GM21390 (cell line): ENCODE results near the gene KIF15.

Source experiments
- ATAC-seq: cut with Tn5 transposase; IDR thresholded peaks from one replicate; pipeline ENCODE4 v1.9.1; 2021; ENCODE audit not compliant: unreplicated experiment

The KIF15 gene, protein sequence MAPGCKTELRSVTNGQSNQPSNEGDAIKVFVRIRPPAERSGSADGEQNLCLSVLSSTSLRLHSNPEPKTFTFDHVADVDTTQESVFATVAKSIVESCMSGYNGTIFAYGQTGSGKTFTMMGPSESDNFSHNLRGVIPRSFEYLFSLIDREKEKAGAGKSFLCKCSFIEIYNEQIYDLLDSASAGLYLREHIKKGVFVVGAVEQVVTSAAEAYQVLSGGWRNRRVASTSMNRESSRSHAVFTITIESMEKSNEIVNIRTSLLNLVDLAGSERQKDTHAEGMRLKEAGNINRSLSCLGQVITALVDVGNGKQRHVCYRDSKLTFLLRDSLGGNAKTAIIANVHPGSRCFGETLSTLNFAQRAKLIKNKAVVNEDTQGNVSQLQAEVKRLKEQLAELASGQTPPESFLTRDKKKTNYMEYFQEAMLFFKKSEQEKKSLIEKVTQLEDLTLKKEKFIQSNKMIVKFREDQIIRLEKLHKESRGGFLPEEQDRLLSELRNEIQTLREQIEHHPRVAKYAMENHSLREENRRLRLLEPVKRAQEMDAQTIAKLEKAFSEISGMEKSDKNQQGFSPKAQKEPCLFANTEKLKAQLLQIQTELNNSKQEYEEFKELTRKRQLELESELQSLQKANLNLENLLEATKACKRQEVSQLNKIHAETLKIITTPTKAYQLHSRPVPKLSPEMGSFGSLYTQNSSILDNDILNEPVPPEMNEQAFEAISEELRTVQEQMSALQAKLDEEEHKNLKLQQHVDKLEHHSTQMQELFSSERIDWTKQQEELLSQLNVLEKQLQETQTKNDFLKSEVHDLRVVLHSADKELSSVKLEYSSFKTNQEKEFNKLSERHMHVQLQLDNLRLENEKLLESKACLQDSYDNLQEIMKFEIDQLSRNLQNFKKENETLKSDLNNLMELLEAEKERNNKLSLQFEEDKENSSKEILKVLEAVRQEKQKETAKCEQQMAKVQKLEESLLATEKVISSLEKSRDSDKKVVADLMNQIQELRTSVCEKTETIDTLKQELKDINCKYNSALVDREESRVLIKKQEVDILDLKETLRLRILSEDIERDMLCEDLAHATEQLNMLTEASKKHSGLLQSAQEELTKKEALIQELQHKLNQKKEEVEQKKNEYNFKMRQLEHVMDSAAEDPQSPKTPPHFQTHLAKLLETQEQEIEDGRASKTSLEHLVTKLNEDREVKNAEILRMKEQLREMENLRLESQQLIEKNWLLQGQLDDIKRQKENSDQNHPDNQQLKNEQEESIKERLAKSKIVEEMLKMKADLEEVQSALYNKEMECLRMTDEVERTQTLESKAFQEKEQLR (N-terminal part only)

DNA sequence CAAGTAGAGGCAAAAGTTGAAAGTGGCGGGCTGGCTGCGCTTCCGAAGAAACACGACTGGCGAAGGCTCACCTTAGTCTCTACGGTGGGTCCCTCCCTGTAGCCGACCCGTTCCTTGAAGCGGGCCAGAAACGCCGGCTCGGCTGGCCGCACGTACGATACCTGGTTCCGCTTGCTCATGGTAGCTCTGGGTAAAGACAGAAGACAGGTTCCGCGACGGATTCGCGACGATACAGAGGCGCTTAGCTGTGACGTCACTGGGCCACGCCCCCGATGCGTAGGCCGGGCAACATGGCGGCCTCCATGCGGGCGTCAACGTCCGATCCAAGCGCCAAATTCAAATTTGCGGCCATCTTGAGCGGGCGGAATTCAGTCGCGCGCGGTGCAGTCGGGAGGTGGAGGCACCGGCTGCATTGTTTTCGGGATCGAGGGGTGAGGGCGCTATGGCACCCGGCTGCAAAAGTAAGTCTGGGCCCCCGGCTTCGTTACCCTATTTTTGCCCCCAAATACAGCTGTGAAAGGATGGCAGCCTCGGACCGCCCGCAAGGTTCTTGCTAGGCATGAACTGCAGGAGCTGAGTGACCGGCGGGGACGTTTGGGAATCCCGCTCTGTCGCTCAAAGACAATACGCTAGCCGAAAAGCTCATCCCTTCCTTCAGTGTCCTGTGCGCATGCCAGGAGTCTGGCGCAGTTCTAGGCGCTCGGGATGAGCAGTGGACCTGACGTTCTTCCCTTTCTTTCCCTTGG is at the start of gene KIF15, which contains the start of gene KIAA1143:
KIF15 (plus strand) TSS at position 371 of the 746 bp plus-strand sequence; CDS start at position 443, 72 bp downstream.
KIAA1143 (minus strand) TSS at position 196 of the 746 bp plus-strand sequence; CDS start at position 179, 17 bp downstream.
- ATAC-seq = peak; percentile 90

DNA sequence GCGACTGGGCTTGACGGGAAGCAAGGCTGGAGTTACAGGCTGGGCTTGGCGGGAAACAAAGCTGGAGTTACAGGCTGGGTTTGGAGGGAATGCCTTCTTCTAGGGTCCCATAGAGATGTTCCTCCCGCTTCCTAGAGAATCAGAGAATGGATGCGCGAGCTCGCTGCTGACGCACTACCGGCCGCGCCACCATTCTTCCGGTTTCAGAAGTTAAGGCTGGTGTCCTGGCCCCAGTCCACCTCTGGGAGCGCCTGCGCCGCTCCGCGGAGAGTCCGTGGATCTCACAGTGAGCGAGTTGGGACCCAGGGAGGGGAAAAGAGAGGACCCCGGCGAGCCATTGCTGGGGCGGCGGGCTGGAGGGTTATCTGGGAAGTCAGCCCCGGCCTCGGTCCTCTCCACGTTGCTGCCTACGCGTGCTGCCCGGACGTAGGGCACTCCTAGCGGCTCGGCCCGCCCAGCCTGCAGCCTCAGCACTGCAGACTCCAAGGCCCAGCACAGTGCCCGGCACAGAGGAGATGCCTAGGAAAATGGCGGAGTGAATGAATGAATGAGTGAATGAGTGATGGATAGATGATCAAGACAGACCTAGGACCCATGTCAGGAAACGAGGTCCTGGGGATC is 49.0 kb upstream of the KIF15 start, which contains the start of gene ZNF502:
ZNF502 (plus strand) TSS at position 206 of the 621 bp plus-strand sequence. CDS start 7,602 bp downstream, outside the sequence.
- ATAC-seq = no peak

DNA sequence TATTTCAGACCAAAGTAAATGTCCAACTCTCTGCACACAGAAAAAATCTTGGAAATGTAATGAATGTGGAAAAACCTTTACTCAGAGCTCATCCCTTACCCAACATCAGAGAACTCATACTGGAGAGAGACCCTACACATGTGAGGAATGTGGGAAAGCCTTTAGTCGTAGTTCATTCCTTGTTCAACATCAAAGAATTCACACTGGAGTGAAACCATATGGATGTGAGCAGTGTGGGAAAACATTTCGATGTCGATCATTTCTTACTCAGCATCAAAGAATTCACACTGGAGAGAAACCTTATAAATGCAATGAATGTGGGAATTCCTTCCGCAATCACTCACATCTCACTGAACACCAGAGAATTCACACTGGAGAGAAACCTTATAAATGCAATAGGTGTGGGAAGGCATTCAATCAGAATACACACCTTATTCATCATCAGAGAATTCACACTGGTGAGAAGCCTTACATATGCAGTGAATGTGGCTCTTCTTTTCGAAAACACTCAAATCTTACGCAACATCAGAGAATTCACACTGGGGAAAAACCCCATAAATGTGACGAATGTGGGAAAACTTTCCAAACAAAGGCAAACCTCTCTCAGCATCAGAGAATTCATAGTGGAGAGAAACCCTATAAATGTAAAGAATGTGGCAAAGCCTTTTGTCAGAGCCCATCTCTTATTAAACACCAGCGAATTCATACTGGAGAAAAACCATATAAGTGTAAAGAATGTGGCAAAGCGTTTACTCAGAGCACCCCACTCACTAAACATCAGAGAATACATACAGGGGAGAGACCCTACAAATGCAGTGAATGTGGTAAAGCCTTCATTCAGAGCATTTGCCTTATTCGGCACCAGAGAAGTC is 40.1 kb upstream of the KIF15 start:
- ATAC-seq = no peak

DNA sequence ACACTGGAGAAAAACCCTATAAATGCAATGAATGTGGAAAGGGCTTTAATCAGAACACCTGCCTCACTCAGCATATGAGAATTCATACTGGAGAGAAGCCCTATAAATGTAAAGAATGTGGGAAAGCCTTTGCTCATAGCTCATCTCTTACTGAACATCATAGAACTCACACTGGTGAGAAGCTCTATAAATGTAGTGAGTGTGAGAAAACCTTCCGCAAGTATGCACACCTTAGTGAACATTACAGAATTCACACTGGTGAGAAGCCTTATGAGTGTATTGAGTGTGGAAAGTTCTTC is 39.5 kb upstream of the KIF15 start:
- no peak for ATAC-seq

DNA sequence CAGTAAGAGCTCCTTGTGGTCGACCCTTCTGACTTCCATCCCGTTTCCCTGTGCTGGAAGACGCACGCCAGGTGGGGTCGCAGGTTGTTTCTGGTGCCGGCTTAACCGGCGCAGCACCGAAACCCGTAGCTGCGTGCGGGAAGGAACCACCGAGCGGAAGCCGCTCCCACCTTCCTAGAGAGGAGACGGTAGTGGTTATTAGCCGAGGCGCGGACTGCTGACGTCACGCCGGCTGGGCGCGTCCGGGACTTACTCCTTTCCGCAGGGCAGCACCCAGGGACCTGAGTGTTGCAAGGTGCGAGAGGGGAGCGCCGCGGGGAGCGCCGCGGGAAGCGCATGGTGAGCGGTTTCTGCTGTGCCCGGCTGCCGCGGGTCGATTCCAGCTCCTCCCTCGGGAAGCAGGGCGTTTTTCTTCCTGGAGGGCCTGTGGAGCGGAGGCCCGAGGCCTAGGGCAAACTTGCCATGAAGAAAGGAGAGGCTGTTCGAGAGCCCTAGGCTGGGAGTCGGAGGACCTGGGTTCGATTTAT is 32.1 kb upstream of the KIF15 start, which contains the start of gene ZNF501:
ZNF501 (plus strand) TSS at position 252 of the 527 bp plus-strand sequence. CDS start 4,787 bp downstream, outside the sequence.
- ATAC-seq = peak; percentile 81

DNA sequence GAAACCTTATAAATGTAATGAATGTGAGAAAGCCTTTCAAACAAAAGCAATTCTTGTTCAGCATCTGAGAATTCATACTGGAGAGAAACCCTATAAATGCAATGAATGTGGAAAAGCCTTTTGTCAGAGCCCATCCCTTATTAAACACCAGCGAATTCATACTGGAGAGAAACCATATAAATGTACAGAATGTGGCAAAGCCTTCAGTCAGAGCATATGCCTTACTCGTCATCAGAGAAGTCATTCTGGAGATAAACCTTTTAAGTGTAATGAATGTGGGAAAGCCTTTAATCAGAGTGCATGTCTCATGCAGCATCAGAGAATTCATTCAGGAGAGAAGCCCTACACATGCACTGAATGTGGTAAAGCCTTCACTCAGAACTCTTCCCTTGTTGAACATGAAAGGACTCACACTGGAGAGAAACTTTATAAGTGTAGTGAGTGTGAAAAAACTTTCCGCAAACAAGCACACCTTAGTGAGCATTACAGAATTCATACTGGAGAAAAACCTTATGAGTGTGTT is 26.9 kb upstream of the KIF15 start:
- no peak for ATAC-seq

DNA sequence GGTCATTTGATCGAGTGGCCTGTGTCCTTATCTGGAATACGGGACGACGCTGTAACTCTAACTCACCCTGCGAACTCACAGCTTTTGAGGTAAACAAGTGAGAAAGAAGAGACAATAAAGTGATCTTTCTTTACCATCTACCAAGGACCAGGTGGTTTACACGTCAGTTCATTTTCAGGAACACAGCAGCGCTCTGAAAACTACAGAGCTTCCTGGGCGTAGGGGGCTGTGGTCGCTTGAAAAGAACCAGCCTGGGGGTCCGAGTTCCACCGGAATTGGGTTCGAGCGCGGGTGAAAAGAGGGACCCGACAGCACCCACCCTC is 532 bp upstream of the KIF15 start:
- ATAC-seq = no peak

DNA sequence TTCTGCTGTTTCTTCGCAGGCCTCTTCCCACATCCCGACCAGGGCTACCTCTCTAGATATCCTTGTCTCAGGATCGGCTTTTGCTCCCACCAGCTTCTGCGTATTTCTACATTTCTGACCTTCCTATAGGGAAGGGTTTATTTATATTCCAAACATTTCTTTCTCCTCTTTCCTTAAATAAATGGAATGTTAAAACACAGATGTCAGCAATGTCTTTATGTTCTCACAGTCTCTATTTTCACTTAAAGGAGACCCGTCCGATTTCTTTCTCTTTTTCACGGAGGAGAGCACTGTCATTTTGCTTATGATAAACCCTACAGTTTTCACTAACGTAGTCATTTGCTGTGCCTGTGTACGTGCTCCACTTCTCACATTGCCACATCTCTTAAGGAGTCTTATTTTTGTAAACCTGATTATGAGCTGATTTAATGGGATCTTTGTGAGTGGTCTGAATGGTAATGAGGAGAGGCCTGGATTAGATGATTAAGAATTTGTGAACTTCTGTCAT is 630 bp downstream of the KIF15 start:
- no peak for ATAC-seq

DNA sequence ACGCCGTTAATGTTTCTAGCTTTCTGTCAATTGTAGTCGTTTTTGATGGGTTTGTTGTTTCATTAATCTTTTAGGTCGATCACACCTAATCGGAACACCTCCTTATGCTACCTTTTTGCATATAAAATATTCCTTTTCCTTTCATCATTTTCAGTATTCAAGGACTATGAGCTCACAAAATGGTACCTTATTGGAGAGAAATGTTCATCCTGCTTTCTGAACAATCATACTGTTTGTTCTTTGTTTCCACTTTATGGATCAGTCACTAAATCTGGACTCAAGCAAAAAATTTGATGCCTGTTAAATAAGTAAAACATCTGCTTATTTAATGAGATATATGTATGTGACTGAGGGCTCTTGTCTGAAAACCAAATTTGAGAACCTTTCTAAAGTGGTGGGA is 1.1 kb downstream of the KIF15 start:
- ATAC-seq = no peak

DNA sequence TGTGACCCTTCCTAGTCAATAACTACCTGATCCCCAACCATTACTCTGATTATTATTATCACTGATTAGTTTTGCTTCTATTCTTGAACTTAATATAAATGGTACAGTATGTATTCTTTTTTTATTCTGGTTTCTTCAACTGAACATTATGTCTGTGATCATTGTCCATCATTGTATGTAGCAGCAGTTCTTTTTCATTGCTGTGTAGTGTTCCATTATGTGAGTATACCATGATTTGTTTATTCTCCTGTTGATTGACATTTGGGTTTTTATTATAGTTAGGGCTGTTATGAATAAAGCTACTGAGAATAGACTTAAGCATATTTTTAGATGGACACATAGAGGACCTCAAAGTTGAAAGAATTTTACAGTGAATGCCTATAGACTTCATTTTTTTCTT is 2.7 kb downstream of the KIF15 start:
- ATAC-seq = no peak

DNA sequence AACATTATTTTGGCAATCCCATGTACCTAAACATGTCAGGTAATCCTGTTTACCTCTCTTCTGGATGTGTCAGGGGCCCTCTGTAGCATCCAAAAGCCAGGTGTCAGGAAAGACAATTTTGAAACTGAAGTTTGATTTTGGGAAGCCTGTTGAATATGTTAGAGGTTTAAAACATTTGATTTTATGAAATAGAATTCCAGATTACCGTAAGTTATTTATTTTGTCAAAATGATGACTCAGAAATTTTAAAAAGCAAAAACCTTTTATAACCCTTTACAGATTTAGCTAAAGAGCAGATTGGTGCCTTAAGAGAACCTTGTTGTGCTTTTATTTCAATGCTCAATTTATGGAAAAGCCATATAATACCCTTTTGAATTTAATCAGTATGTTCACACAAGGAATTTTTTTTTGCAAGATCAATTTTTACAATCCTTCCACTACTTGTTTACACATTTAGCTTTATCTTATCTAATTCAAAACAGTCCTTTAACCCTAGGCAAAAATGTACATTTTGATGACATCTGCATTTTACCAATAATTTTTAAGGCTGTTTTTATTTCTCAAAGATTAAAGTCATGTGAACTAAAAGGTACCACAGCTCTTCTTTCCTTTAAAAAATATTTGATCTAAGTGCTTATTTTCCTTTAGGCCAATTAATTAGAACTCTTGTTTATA is 10.0 kb downstream of the KIF15 start:
- no peak for ATAC-seq

DNA sequence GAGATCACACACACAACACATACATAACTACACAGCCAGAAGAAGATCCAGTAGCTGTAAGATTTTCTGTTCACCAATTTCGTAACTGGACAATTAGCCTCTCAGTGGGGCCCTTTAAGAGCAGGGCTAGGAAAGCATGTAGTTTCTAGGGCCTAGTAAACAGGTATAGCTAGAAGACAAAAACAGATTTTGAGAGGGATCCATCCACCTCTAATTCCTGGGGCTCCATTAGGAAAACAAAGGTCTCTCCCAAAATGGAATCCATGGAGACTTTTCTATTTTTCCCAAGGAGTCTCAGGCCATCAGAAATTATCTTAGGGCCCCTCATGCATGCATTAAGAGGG is 10.5 kb downstream of the KIF15 start:
- ATAC-seq = no peak

DNA sequence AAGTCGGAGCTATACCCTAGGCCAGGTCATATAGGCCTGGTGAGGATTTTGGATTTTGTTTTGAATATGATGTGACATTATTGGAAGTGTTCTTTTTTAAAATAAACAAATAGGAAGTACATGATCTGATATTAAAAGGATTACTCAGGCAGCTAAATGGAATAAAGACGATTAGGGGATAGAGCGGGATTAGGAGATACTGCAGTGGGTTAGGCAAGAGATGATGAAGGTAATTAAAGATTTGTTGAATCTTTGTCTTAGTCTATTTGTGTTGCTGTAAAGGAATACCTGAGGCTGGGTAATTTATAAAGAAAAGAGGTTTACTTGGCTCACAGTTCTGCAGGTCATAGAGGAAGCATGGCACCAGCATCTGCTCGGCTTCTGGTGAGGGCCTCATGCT is 21.3 kb downstream of the KIF15 start:
- ATAC-seq = no peak

DNA sequence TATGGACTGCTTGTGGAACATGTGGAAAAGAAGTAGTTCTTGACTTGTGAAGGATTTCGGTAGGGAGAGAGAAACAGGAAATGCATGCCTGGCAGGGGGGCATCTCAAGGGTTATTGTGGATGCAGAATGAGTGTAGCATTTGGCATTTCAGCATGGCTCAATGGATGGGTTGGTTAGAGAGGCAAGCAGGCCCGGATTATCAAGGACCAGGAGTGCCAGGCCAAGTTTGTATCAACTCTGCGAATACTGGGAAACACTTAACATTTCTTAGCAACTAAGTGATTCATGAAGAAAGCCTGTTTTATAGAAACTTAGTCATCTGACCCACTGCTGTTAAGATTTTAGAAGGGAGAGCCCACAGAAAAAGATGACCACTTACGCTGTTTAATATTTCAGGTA is 33.6 kb downstream of the KIF15 start:
- no peak for ATAC-seq

DNA sequence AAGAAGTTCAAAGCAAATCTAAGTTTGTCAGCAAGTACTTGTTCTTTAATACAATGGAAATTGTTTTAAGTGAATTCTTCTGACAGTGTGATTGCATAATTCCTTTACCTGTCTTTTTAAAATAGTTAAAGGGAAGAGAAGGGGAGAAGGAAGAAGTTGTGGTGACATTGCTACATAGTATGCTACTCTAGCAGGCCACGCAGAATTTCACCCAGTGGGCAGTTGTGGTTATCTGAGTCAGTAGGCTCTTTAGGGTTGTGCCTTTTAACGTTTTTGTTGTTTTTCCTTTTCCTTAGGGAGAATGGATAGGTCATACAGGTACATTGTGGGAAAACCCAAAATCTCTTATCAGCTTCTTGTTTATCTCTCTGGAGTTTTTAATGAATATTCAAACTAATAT is 40.4 kb downstream of the KIF15 start:
- no peak for ATAC-seq

DNA sequence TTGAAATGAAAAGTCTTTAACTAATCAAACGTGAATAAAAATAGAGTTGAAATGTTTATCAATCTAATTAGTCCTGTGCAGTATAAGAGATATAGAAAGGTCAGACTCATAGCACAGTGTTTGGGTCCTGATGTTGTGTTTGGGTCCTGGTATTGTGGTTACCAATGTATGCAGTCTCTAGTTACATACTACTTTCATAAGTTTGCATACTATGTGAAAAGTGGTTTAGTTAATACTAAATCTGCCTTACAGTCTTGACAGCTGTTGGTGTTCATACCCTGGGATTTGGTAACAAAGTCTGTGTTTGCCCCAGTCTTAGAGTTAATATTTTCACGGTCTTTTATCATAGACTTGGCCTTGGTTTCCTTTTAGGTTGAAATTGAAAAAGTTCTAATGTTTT is 41.7 kb downstream of the KIF15 start:
- no peak for ATAC-seq

DNA sequence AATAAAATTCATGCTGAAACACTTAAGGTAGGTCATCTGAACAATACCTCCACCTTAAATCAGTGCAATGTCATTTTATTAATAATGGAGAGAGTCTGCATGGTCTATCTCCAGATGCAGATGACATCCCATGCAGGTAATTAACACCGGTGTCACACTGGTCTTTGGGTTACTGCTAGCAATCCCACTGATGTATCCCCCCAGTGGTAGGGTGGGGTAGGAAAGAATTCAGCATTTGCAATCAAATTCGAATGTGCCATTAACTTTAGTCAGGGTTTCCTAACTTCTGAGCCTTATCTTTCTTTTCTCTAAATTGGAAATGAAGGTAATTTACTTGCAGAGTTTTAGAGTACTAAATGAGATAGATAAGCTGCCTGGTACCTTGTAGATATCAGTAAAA is 44.4 kb downstream of the KIF15 start:
- ATAC-seq = no peak

DNA sequence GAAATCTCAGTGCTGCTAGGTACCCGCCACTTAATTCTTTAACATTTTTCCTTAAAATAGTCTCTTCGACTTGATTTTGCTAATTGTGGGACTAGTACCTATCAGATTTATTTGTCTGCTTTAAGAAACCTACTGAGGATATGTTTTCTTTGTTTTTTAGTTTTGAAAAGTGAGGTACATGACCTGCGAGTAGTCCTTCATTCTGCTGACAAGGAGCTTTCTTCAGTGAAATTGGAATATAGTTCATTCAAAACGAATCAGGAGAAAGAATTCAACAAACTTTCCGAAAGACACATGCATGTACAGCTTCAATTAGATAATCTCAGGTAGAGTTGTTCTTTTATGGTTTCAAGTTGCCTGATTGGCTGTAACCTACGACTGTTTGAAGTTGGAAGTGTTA is 53.2 kb downstream of the KIF15 start:
- no peak for ATAC-seq
